Urinary bladder (tissue), 4 donors: Measurements from ENCODE around the gene UBB. TPM values are rescaled to one million over a fixed set of nuclear protein-coding genes. Genes with fewer than 3 reads are reported as not detected.

Experiments used
- DNase-seq: peaks from one replicate; pipeline ENCODE4 v3.0.0-alpha.2; 2015; ENCODE audit errors: extremely low spot score
- H3K27ac ChIP-seq: one replicate; pipeline ENCODE4 v1.5.1; 2013; ENCODE audit warnings: low read depth, mild to moderate bottlenecking, moderate library complexity
- H3K36me3 ChIP-seq: one replicate; pipeline ENCODE4 v1.6.1; 2013; ENCODE audit warnings: mild to moderate bottlenecking, moderate library complexity; ENCODE audit not compliant: insufficient read depth
- H3K4me1 ChIP-seq: one replicate; pipeline ENCODE4 v1.6.1; 2013; ENCODE audit warnings: mild to moderate bottlenecking, moderate library complexity; ENCODE audit not compliant: insufficient read depth
- H3K4me3 ChIP-seq: one replicate; pipeline ENCODE4 v1.5.1; 2013; ENCODE audit warnings: low read depth, low read length
- WGBS: extraction: QIAGEN DNeasy Blood & Tissue Kit; methylation state at CpG from one replicate; pipeline ENCODE4 v1.1.7; 2013; 5-methylcytosine and 5-hydroxymethylcytosine counted together
- polyA plus RNA-seq: library from polyadenylated mRNA; stranded (reverse); fragments of 200-250 nt; gene quantifications from one replicate; pipeline ENCODE4 v1.2.3, GENCODE V29; 2013
- total RNA-seq: library from RNA; depleted of rRNA; stranded (reverse); fragments of >200 nt; gene quantifications from one replicate; pipeline ENCODE4 v1.2.3, GENCODE V29; 2014
- donor health status: healthy with polysubstance abuse.
- donor health status: healthy.

UBB gene
- total and polyA plus RNA-seq, 2 donors: 1,242 to 1,468 TPM

GRCh38 chr17:16430650-16431049, 49.8 kb downstream of the UBB start:
- no peaks in the 10 kb centered on the region for H3K4me1 ChIP-seq
- no peak overlapping the region for H3K27ac ChIP-seq
- H3K36me3 ChIP-seq: no peaks in the 10 kb centered on the region
- WGBS: 87% methylated on average over 6 of the region's 6 CpGs
- no peak for DNase-seq
- H3K4me3 ChIP-seq: no peak overlapping the region

- DNase-seq: no peak
- no peak overlapping the region for H3K27ac ChIP-seq
- H3K4me3 ChIP-seq: no peak overlapping the region
- no peaks in the 10 kb centered on the region for H3K36me3 ChIP-seq
- WGBS: 90% methylated on average over 15 of the region's 15 CpGs
- no peaks in the 10 kb centered on the region for H3K4me1 ChIP-seq
Observed at GRCh38 chr17:16432017-16432416, 51.1 kb downstream of the UBB start.

Other genes with a start within 250 kb of the UBB start
- 128 TPM for gene NCOR1, start 165.6 kb upstream of the UBB start, total RNA-seq
- gene NCOR1, start 165.6 kb upstream of the UBB start, polyA plus RNA-seq: 45.5 TPM
- gene PIGL, start 163.9 kb upstream of the UBB start, total RNA-seq: 33.2 TPM
- 16.7 TPM for gene PIGL, start 163.9 kb upstream of the UBB start, polyA plus RNA-seq
- gene CENPV, start 27.6 kb upstream of the UBB start, total RNA-seq: 15.4 TPM
- gene CENPV, start 27.6 kb upstream of the UBB start, polyA plus RNA-seq: 20.5 TPM
- gene TRPV2, start 34.5 kb downstream of the UBB start, total RNA-seq: 6.8 TPM
- 15.4 TPM for gene TRPV2, start 34.5 kb downstream of the UBB start, polyA plus RNA-seq
- 5.7 TPM for gene LRRC75A, start 111.1 kb downstream of the UBB start, total RNA-seq
- 4.6 TPM for gene LRRC75A, start 111.1 kb downstream of the UBB start, polyA plus RNA-seq
- 18.2 TPM for gene ZNF287, start 188.1 kb downstream of the UBB start, total RNA-seq
- 7.4 TPM for gene ZNF287, start 188.1 kb downstream of the UBB start, polyA plus RNA-seq